Panc1 (cell line): ENCODE measurements around the gene YAP1. TPM values are rescaled to one million over a fixed set of nuclear protein-coding genes. Genes with fewer than 3 reads are reported as not detected.

ENCODE experiments used
- ATAC-seq: fragments of 200-7000 bp; cut with Tn5 transposase; 2 replicates; pipeline ENCODE4 v1.9.1; 2020; ENCODE audit warnings: mild to moderate bottlenecking, moderate library complexity
- BruUV-seq: library from RNA; stranded (reverse); fragments of 400-500 nt; replicated peaks from 2 replicates; lab custom pipeline; 2021; lab: Mats Ljungman, UMichigan
- CTCF ChIA-PET: fragments of 300-600 bp; sonication (Branson Sonifier 250); formaldehyde crosslinking; loops from one replicate; lab custom pipeline; 2022; ENCODE audit warnings: antibody characterized with exemption; lab: Charles Lee
- POLR2A ChIA-PET: fragments of 300-600 bp; sonication (Branson Sonifier 250); formaldehyde crosslinking; loops from one replicate; lab custom pipeline; 2022; ENCODE audit warnings: antibody characterized with exemption; lab: Charles Lee
- DNase-seq: peaks from one replicate; pipeline ENCODE4 v3.0.0-alpha.2; 2010; ENCODE audit warnings: low read depth, low spot score
- H3K27ac ChIP-seq: 2 replicates; pipeline ENCODE4 v1.5.1; 2011; ENCODE audit warnings: mild to moderate bottlenecking, low read length, inconsistent platforms
- H3K27me3 ChIP-seq: fragments of 200-500 bp; sonication (Bioruptor generic); 2 replicates; pipeline ENCODE4 v1.6.0; 2014; ENCODE audit warnings: low read length, inconsistent platforms; ENCODE audit not compliant: control insufficient read depth, insufficient read depth
- H3K36me3 ChIP-seq: fragments of 200-500 bp; sonication (Bioruptor generic); 2 replicates; pipeline ENCODE4 v1.5.1; 2014; ENCODE audit warnings: inconsistent platforms, mild to moderate bottlenecking, low read length, moderate library complexity; ENCODE audit not compliant: control insufficient read depth, insufficient read depth
- H3K4me1 ChIP-seq: 2 replicates; pipeline ENCODE4 v1.5.1; 2011; ENCODE audit warnings: inconsistent platforms, mild to moderate bottlenecking, low read length, moderate library complexity; ENCODE audit not compliant: control insufficient read depth, insufficient read depth
- H3K4me3 ChIP-seq, 2 experiments: 2 replicates each; pipeline ENCODE4 v1.5.1; 2011 to 2012; ENCODE audit warnings: low read depth in 2 of 2, low read length in 2 of 2, mild to moderate bottlenecking in 2 of 2, inconsistent platforms in 1 of 2, moderate library complexity in 1 of 2
- H3K9me3 ChIP-seq: fragments of 200-500 bp; sonication (Bioruptor generic); 2 replicates; pipeline ENCODE4 v1.5.1; 2014; ENCODE audit warnings: low read depth, mild to moderate bottlenecking, inconsistent platforms, low read length, moderate library complexity; ENCODE audit not compliant: control insufficient read depth, insufficient read depth
- CTCF ChIP-seq: fragments of 450-650 bp; IDR thresholded peaks from 2 replicates; pipeline ENCODE4 v1.5.1; 2017; ENCODE audit warnings: mild to moderate bottlenecking
- POLR2AphosphoS5 ChIP-seq: IDR thresholded peaks from 2 replicates; pipeline ENCODE4 v1.6.1; 2012; ENCODE audit warnings: mild to moderate bottlenecking, low read depth, low read length, moderate library complexity
- REST ChIP-seq, 2 experiments: IDR thresholded peaks; 2 replicates each; pipeline ENCODE4 v1.6.1; 2011 to 2012; ENCODE audit warnings: low read depth in 2 of 2, control low read depth in 1 of 2, low read length in 1 of 2, mild to moderate bottlenecking in 1 of 2, moderate library complexity in 1 of 2; ENCODE audit not compliant: insufficient read depth in 1 of 2
- SIN3A ChIP-seq: IDR thresholded peaks from 2 replicates; pipeline ENCODE4 v1.6.1; 2012; ENCODE audit warnings: low read depth, mild to moderate bottlenecking, low read length, moderate library complexity, borderline replicate concordance; ENCODE audit not compliant: insufficient read depth
- TCF7L2 ChIP-seq: IDR thresholded peaks from 2 replicates; pipeline ENCODE4 v1.6.1; 2011; ENCODE audit warnings: mild to moderate bottlenecking, low read depth, low read length, inconsistent platforms
- in situ Hi-C: cut with HindIII; loops from 2 replicates; pipeline ENCODE4 v1.10.0; 2016; ENCODE audit warnings: low sequenced_read_pairs, low pct_unique_long_range_greater_than_20kb
- intact Hi-C: fragments of 100-400 bp; cut with micrococcal nuclease; formaldehyde crosslinking; loops from one replicate; pipeline ENCODE4 v1.10.0; 2022; ENCODE audit not compliant: unreplicated experiment
- total RNA-seq: library from RNA; stranded (reverse); gene quantifications from one replicate; pipeline ENCODE4 v1.2.1, GENCODE V29; 2021; ENCODE audit not compliant: unreplicated experiment

The YAP1 gene
- total RNA-seq, 1 experiment from 2014 or later: 158 TPM

- TF ChIP-seq REST (IDR thresholded peaks at IDR 0.05; ENCODE audit: insufficient read depth in 1 of 2, low read depth in 2 of 2, low read length in 1 of 2) (no peak), CTCF (no peak), TCF7L2 (no peak), POLR2AphosphoS5 (no peak), SIN3A (no peak)
- CTCF ChIA-PET: no interaction called here
- H3K9me3 ChIP-seq: no peaks in the 10 kb centered on the region
- no peak overlapping the region for H3K4me3 ChIP-seq
- no peaks in the 10 kb centered on the region for H3K36me3 ChIP-seq
- DNase-seq (no peak), ATAC-seq (no peak)
- in situ Hi-C loops (no loop called here), intact Hi-C loops (no loop called here)
- no peaks in the 10 kb centered on the region for H3K27me3 ChIP-seq
- POLR2A ChIA-PET: interaction anchor here (0.6 kb wide), 1 partner anchor 10 kb away, joined by 3 read pairs; no protein-coding TSS in a partner anchor
- H3K27ac ChIP-seq: no peak overlapping the region
- H3K4me1 ChIP-seq: peaks cover 13% of the 10 kb centered on the region
- BruUV-seq: no TSS peak
Measured at GRCh38 chr11:102192349-102193066, 82.3 kb downstream of the YAP1 start.

- TF ChIP-seq TCF7L2 (no peak), SIN3A (no peak), CTCF (no peak), REST (IDR thresholded peaks at IDR 0.05; ENCODE audit: insufficient read depth in 1 of 2, low read depth in 2 of 2, low read length in 1 of 2) (no peak), POLR2AphosphoS5 (no peak)
- ChIA-PET CTCF (no interaction called here), POLR2A (no interaction called here)
- ATAC-seq (no peak), DNase-seq (no peak)
- no peak overlapping the region for H3K4me3 ChIP-seq
- H3K27me3 ChIP-seq: no peaks in the 10 kb centered on the region
- H3K36me3 ChIP-seq: no peaks in the 10 kb centered on the region
- BruUV-seq: no TSS peak
- no peak overlapping the region for H3K27ac ChIP-seq
- H3K9me3 ChIP-seq: no peaks in the 10 kb centered on the region
- intact Hi-C loops: no loop called here
- in situ Hi-C loops: no loop called here
- H3K4me1 ChIP-seq: peaks cover 13% of the 10 kb centered on the region
Measured at GRCh38 chr11:102194257-102194656, 84.0 kb downstream of the YAP1 start.
